Measurements from ENCODE around the gene PFKFB4.
"Not testable (repeated sequence)": the region's sequence is repeated elsewhere in the genome, so short reads cannot be mapped to it uniquely, and the experiment has no call there.

DNA sequence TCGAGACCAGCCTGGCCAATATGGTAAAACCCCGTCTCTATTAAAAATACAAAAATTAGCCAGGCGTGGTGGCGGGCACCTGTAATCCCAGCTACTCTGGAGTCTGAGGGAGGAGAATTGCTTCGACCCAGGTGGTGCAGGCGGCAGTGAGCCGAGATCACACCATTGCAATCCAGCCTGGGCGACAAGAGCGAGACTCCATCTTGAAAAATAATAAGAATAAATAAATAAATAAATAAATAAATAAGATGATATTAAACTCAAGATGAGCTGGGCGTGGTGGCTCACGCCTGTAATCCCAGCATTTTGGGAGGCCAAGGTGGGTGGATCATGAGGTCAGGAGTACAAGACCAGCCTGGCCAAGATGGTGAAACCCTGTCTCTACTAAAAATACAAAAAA lies 75.7 kb downstream of the PFKFB4 start:
- TF ChIP-seq, protein P1, sequence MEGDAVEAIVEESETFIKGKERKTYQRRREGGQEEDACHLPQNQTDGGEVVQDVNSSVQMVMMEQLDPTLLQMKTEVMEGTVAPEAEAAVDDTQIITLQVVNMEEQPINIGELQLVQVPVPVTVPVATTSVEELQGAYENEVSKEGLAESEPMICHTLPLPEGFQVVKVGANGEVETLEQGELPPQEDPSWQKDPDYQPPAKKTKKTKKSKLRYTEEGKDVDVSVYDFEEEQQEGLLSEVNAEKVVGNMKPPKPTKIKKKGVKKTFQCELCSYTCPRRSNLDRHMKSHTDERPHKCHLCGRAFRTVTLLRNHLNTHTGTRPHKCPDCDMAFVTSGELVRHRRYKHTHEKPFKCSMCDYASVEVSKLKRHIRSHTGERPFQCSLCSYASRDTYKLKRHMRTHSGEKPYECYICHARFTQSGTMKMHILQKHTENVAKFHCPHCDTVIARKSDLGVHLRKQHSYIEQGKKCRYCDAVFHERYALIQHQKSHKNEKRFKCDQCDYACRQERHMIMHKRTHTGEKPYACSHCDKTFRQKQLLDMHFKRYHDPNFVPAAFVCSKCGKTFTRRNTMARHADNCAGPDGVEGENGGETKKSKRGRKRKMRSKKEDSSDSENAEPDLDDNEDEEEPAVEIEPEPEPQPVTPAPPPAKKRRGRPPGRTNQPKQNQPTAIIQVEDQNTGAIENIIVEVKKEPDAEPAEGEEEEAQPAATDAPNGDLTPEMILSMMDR (conservative IDR thresholded peaks at IDR 0.05; ENCODE audit: low read depth, low read length) = not testable (repeated sequence)
- not testable (repeated sequence) for TF ChIP-seq RFX5 (IDR thresholded peaks at IDR 0.05; ENCODE audit: low read depth, low read length); RAD21 (IDR thresholded peaks at IDR 0.05; ENCODE audit: low read length); MAFK (IDR thresholded peaks at IDR 0.05; ENCODE audit: low read depth, low read length); MXI1 (IDR thresholded peaks at IDR 0.05; ENCODE audit: borderline replicate concordance, low read depth, low read length); POLR2A (IDR thresholded peaks at IDR 0.05; ENCODE audit: low read depth, low read length); CEBPB (IDR thresholded peaks at IDR 0.05; ENCODE audit: low read depth, low read length); USF2 (IDR thresholded peaks at IDR 0.05; ENCODE audit: low read depth, low read length); RCOR1 (IDR thresholded peaks at IDR 0.05; ENCODE audit: insufficient replicate concordance, low read length); BHLHE40 (IDR thresholded peaks at IDR 0.05; ENCODE audit: low read depth, low read length); SMC3 (IDR thresholded peaks at IDR 0.05; ENCODE audit: low read depth, low read length)
